CD4-positive, alpha-beta T cell treated with Interleukin-15 for 4 hours (primary cell): Measurements from ENCODE around the gene WDR1.

Source experiments
- DNase-seq: peaks from one replicate; pipeline ENCODE4 v3.0.0-alpha.2; 2020; ENCODE audit warnings: low spot score

WDR1 gene

DNA sequence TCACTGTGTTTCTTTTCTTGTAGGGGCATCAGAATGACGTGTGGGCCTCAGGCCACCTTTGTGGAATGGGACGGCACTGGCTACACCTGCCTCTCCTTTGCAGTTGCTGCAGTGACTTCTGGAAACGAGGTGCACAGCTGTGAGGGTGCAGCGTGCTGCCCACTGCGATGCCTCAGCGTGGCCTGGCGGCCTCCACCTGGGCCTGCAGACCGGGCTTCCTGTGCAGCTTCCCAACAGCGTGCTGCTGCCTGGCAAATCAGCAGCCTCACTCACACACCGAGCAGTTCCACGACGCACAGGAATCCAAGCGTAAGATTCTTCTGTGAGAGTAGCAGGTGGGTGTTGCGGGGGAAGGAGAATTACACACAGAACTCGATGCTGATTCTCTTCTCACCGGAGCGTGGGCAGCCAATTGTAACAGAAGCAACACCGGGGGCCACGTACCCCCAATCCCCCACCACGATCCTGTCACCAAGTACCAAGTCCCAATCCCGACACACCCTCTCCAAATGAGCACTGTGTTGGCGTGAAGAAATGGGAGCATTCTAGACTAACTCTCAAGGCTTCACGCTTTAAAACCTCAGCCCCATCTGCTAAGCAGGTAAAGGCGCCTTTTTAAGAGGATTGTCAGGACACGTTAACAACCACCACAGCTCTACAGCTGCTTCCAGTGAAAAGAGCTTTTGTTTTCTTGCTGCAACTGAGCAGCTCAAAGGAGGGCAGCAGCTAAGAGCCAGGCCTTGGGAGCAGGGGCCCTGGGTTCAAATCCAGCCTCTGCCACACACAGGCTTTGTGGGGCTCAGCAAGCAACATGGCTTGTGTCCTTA lies 16.9 kb downstream of the WDR1 start:
- no peak for DNase-seq

DNA sequence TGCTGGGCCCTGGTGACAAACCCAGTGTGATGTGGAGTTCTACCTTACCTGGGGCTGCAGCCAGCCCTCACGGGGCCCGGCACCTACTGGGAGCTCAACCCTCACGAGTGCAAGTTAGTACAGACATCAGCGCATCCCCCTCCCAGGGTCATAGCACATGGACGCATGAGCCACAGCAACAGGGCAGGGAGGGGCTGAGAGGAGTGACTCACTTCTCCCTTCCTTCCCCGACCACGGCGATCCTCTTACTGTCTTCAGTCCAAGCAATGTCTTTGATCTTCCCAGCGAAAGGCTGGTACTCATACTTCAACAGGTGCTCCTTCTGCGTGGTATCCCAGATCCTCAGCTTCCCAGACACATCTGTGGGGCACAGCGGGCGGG lies 17.8 kb downstream of the WDR1 start:
- DNase-seq = peak; percentile 48

- no peak for DNase-seq
Measured at GRCh38 chr4:10097906-10098779, 18.5 kb downstream of the WDR1 start.

- DNase-seq = no peak
Measured at GRCh38 chr4:10096978-10097335, 19.6 kb downstream of the WDR1 start.

- DNase-seq = peak; percentile 88
Measured at GRCh38 chr4:10096201-10096977, 20.2 kb downstream of the WDR1 start.

DNA sequence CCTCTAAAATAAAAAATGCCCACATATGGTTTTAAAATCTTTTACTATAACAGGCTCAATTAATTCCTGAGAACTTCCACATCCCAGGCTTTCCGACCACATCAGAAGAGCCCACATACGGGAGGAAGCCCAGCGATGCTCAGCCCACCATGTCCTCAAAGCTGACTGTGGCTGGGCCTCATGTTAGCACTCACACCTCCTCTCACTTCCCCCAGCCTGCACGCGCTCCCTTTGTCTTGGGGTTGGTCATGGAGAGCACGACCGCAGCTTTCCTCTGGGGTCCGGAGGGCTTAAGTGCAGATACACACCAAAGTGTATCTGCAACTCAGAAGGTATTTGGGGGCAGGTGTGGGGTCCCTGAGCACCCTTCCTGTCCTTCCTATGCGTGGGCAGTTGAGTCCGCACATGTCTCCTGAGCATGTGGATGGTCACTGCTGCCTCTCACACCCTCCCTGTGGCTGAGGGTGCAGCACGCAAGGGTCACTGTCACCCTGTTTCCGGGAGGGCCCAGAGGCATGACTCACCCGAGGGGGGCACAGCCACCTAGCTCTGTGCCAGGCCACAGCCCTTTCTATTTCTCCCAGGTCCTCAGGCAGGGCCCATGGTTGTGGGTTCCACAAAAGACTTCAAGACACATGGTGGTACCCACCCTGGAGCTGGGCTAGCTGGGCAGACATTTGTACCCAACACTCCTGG lies 21.2 kb downstream of the WDR1 start:
- peak; percentile 42 for DNase-seq

- no peak for DNase-seq
Measured at GRCh38 chr4:10094841-10095240, 21.8 kb downstream of the WDR1 start.

DNA sequence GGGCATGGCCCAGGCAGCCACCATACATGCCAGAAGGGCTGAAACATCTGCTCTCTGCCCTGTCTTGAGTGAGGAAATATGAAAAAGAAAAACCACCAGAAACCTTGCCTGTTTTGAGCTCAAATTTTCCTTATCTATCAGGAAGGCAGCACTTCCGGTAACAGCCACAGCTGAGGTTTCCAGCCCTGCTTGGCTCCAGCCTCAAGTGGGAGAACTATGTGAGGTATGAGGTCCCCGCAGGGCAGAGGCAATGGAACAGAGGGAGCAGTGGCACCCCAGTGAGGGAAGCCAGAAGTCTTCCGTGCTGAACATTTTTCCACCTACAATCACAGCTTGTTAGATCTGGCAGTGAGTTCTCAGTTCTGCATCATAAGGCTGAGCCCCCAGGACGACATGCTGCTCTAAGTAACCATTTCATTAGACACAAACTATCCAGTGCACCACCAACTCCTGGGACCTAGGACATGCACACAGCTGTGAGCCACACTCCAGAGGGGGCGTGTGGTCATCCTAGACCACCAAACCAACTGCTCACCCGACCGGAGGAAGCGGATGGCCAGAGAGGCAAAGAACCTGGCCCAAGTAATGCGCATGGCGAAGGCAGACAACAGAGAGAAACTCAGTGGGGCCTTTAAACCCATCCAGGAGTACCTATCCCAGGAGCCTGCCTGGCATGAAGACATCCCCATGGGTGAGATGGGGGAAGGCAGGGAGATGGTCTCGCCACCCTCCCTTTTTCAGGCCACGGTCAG lies 22.6 kb downstream of the WDR1 start:
- no peak for DNase-seq

DNA sequence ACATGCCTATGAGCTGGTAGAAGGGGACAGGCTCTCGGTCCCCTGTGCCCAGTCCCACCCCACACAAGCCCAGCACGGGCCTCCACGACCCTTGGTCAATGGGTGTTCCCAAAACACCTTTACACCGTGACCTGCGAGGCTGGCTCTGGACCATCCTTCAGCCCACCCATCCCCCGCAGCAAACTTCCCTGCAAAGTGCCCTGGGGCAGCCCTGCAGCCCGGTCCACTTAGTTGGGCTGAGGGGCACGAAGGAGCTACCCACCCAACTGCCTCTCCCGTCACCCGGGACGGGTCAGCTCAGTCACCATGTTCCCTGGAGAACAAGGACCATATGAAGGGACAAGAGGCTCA lies 23.4 kb downstream of the WDR1 start:
- no peak for DNase-seq

- DNase-seq = no peak
Measured at GRCh38 chr4:10092481-10093270, 23.9 kb downstream of the WDR1 start.

- DNase-seq = no peak
Measured at GRCh38 chr4:10091531-10092181, 24.9 kb downstream of the WDR1 start.

DNA sequence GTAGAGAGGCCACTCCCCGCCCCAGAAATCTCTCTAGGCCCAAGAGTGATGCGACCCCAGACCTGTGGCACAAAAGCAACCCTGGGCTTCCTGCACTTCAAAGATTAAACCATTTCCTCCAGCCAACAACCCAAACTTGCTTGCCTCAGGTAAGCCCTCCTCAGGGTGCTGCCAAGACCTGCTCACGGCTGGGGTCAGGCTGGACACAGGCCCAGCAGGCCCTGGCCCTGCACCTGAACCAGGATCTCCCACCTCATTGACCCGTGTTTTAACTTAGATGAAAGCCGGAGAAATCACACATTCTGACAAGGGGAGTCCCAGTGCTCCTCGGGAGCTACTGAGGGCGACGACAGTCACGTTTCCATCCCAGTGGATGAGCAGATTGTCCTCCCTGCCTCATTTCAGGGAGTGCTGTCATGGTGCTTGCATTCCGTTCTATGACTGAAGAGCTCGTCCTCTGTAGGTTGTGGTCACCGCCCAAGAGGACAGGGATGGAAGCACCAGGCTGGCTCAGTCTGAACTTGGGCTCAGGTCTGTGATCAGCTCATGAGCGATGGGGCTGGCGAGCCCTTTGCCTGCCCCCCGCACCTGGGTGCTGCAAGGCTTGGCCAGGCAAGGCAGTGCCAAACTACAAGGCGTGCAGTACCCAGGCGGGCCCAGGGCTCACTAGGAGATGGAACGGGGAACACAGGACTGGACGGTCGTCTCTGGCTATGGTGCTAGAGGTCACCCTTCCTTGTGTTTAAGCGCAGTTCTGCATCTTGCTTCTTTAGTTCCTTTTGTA lies 25.9 kb downstream of the WDR1 start:
- DNase-seq = no peak

DNA sequence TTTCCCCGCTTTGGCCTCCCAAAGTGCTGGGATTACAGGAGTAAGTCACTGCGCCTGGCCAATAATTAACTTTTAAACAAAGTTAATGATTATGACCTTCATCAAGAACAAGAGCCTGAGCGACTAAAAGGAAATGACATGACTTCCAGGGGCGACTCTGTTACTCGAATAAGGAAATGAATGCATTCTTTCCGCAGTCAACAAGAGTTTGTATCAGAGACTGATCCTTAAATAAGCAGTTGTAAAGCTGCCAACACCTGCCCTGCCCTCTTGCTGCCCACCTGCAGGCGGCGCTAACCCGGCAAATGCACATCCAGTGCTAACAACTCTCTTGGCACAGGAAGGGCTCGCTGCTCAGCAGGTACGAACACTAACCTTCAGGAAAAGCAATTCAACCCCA lies 27.3 kb downstream of the WDR1 start:
- DNase-seq = no peak

GRCh38 chr4:10088135-10089010 lies 28.2 kb downstream of the WDR1 start:
- no peak for DNase-seq

DNA sequence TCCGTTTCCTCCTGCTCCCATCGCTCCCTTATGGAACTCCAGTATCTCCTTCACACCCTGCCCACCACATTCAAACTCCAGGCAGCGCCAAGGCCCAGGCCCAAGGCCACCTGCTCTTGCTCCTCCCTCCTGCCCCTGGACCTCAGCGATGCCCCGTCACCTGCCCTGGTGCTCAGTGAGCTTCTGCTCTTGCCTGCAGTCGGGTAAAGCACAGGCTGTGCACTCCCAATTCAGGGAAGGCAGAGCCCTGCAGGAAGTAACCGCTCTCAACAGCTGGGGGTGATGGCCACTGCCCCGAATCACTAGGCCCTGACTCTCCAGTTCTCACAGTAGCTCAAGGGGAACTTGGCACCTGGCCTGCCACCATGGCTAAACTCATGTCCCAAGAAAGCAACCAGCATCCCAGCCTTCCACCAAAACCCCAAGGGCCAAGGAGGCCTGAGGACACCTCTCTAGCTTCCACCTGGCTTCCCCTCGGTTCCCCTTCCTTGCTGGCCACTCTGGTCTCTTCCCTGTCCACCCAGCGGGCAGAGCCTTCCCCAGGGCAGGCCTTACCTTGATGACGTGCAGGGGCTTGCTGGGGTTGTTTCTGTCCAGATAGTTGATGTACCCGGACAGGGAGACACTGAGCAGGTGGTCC lies 29.3 kb downstream of the WDR1 start:
- DNase-seq = no peak

DNA sequence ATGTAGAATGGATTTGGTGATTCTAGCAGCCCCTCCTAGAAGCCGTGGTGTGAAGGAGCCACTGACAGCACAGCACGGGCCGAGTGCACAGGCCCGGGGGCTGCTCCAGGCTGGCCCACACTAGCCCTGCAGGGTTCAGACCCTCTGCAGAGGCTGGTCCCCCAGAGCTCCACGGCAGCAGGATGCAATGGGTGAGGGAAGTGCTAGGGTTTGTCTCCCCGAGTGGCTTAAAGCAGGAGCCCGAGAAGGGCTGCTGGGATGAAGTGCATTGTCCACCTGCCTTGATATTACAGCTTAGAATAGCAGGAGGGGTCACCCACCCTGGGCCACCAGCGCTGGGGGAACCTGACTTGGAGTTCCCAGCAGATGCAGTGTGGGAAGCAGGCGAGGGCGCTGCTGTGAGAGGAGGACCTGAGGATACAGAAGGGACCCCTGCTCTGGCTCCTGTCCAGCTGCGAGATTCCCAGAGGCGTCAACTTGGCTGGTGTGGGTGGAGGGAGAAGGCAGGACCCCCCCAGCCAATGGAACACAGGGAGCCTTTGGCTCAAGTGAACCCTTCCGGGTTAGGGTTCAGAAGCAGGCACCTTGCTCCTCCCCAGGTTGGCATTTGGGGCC lies 30.0 kb downstream of the WDR1 start:
- DNase-seq = no peak

GRCh38 chr4:10085828-10086505 lies 30.6 kb downstream of the WDR1 start:
- DNase-seq = no peak
